HUES48 (cell line): ENCODE data around the gene EXOSC3.
"Not testable (repeated sequence)": the region's sequence is repeated elsewhere in the genome, so short reads cannot be mapped to it uniquely, and the experiment has no call there.

Source experiments
- H3K27ac ChIP-seq: one replicate; pipeline ENCODE4 v1.7.0; 2013; ENCODE audit warnings: low read depth, low read length, inconsistent platforms
- H3K27me3 ChIP-seq: 2 replicates; pipeline ENCODE4 v1.6.1; 2013; ENCODE audit warnings: mild to moderate bottlenecking, low read length; ENCODE audit not compliant: control insufficient read depth, insufficient read depth
- H3K36me3 ChIP-seq: 2 replicates; pipeline ENCODE4 v1.6.1; 2013; ENCODE audit warnings: low read length; ENCODE audit not compliant: control insufficient read depth, insufficient read depth
- H3K4me1 ChIP-seq: 2 replicates; pipeline ENCODE4 v1.6.1; 2013; ENCODE audit warnings: mild to moderate bottlenecking, low read length; ENCODE audit not compliant: control insufficient read depth, insufficient read depth
- H3K4me3 ChIP-seq: 2 replicates; pipeline ENCODE4 v1.5.1; 2013; ENCODE audit warnings: mild to moderate bottlenecking, low read depth, low read length
- H3K9ac ChIP-seq: 2 replicates; pipeline ENCODE4 v1.6.1; 2013; ENCODE audit warnings: mild to moderate bottlenecking, low read depth, low read length, moderate library complexity
- H3K9me3 ChIP-seq: 2 replicates; pipeline ENCODE4 v1.6.1; 2013; ENCODE audit warnings: low read length; ENCODE audit not compliant: control insufficient read depth, insufficient read depth

EXOSC3 gene

GRCh38 chr9:37751704-37752103 lies 33.2 kb downstream of the EXOSC3 start:
- H3K27ac ChIP-seq, H3K4me3 ChIP-seq, H3K36me3 ChIP-seq, H3K4me1 ChIP-seq, H3K9ac ChIP-seq, H3K27me3 ChIP-seq, H3K9me3 ChIP-seq: not testable (repeated sequence)

- Histone ChIP-seq H3K9me3 (no peaks in the 10 kb centered on the region), H3K4me1 (no peaks in the 10 kb centered on the region), H3K4me3 (no peak overlapping the region), H3K27ac (no peak overlapping the region), H3K36me3 (no peaks in the 10 kb centered on the region), H3K27me3 (no peaks in the 10 kb centered on the region), H3K9ac (no peak overlapping the region)
Observed at GRCh38 chr9:37751186-37751585, 33.7 kb downstream of the EXOSC3 start.

- no peak overlapping the region for H3K4me3 ChIP-seq
- no peak overlapping the region for H3K9ac ChIP-seq
- no peaks in the 10 kb centered on the region for H3K27me3 ChIP-seq
- no peak overlapping the region for H3K27ac ChIP-seq
- no peaks in the 10 kb centered on the region for H3K36me3 ChIP-seq
- no peaks in the 10 kb centered on the region for H3K4me1 ChIP-seq
- H3K9me3 ChIP-seq = no peaks in the 10 kb centered on the region
Observed at GRCh38 chr9:37749129-37749528, 35.7 kb downstream of the EXOSC3 start.

- H3K4me1 ChIP-seq = no peaks in the 10 kb centered on the region
- H3K9ac ChIP-seq = no peak overlapping the region
- H3K4me3 ChIP-seq = no peak overlapping the region
- no peaks in the 10 kb centered on the region for H3K27me3 ChIP-seq
- H3K9me3 ChIP-seq = no peaks in the 10 kb centered on the region
- H3K36me3 ChIP-seq = no peaks in the 10 kb centered on the region
- H3K27ac ChIP-seq = no peak overlapping the region
Observed at GRCh38 chr9:37747271-37747753, 37.6 kb downstream of the EXOSC3 start.

- Histone ChIP-seq H3K27ac (no peak overlapping the region), H3K9ac (no peak overlapping the region), H3K36me3 (no peaks in the 10 kb centered on the region), H3K27me3 (no peaks in the 10 kb centered on the region), H3K9me3 (no peaks in the 10 kb centered on the region), H3K4me1 (no peaks in the 10 kb centered on the region), H3K4me3 (no peak overlapping the region)
Observed at GRCh38 chr9:37746448-37747270, 38.2 kb downstream of the EXOSC3 start.

- Histone ChIP-seq H3K4me1 (no peaks in the 10 kb centered on the region), H3K9ac (no peak overlapping the region), H3K36me3 (no peaks in the 10 kb centered on the region), H3K27ac (no peak overlapping the region), H3K4me3 (no peak overlapping the region), H3K9me3 (no peaks in the 10 kb centered on the region), H3K27me3 (no peaks in the 10 kb centered on the region)
Observed at GRCh38 chr9:37745970-37746369, 38.9 kb downstream of the EXOSC3 start.

- Histone ChIP-seq H3K27me3 (no peaks in the 10 kb centered on the region), H3K4me3 (no peak overlapping the region), H3K4me1 (no peaks in the 10 kb centered on the region)
Observed at GRCh38 chr9:37740631-37741328, 44.1 kb downstream of the EXOSC3 start.

GRCh38 chr9:37740128-37740527 lies 44.7 kb downstream of the EXOSC3 start:
- H3K4me3 ChIP-seq = no peak overlapping the region

More at GRCh38 chr9:37740631-37741328, 44.1 kb downstream of the EXOSC3 start:
- no peak overlapping the region for H3K9ac ChIP-seq
- no peaks in the 10 kb centered on the region for H3K36me3 ChIP-seq
- H3K27ac ChIP-seq = no peak overlapping the region
- H3K9me3 ChIP-seq = no peaks in the 10 kb centered on the region

DNA sequence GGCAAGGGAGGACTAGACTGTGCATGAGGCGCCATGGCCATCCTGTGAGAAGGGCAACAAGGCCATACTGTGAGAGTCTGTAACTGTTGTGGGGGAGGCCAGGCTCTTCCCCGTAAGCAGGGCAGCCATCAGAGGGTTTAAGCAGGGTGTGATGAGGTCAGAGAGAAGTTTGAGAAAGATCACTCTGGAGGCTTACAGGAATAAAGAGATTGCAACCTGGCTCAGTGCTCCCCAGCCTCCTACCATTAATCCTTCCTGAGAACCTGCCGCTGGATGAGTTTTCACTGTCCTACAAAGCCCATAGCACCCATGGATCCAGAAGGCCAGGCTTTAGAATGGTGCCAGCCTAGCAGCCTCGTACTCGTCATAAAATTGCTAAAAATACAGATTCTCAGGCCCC lies 45.6 kb downstream of the EXOSC3 start:
- Histone ChIP-seq H3K4me1 (no peaks in the 10 kb centered on the region), H3K9me3 (no peaks in the 10 kb centered on the region), H3K9ac (no peak overlapping the region), H3K27ac (no peak overlapping the region), H3K36me3 (no peaks in the 10 kb centered on the region), H3K4me3 (no peak overlapping the region), H3K27me3 (no peaks in the 10 kb centered on the region)

More at GRCh38 chr9:37740128-37740527, 44.7 kb downstream of the EXOSC3 start:
- no peaks in the 10 kb centered on the region for H3K4me1 ChIP-seq
- H3K36me3 ChIP-seq = no peaks in the 10 kb centered on the region
- H3K9ac ChIP-seq = no peak overlapping the region
- no peak overlapping the region for H3K27ac ChIP-seq
- no peaks in the 10 kb centered on the region for H3K9me3 ChIP-seq
- H3K27me3 ChIP-seq = no peaks in the 10 kb centered on the region

DNA sequence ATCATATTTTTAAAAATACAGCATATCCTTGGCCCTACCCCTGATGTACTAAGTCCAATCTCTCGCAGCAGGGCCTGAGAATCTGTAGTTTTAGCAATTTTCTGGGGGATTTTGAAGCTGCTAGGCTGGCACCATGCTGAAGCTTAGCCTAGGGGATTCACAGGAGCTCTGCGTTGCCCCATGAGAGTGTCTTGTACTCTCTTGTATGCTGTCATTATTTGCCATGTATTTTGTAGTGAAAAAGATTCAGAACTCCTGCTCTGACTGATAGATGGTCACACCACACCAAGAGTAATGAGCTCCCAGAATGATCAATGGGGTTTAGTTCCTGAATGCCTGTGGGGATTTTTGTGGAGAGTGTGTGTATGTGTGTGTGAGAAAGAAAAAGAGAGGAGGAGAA lies 51.9 kb downstream of the EXOSC3 start:
- no peaks in the 10 kb centered on the region for H3K9me3 ChIP-seq
- H3K36me3 ChIP-seq = no peaks in the 10 kb centered on the region
- H3K4me1 ChIP-seq = no peaks in the 10 kb centered on the region; the same call in 1 of the 2 replicates
- H3K27me3 ChIP-seq = peaks cover 4% of the 10 kb centered on the region; the same call in 1 of the 2 replicates
- no peak overlapping the region for H3K4me3 ChIP-seq
- H3K9ac ChIP-seq = no peak overlapping the region
- no peak overlapping the region for H3K27ac ChIP-seq
